Measurements from ENCODE around the gene CCNY. TPM values are rescaled to one million over a fixed set of nuclear protein-coding genes. Genes with fewer than 3 reads are reported as not detected.

CCNY gene
- total and polyA plus RNA-seq, 2 donors (not counting 1 experiment from before 2014, with no cell fraction given) = 34.1 to 64.9 TPM

- CTCF ChIA-PET = no interaction called here
- H3K4me1 ChIP-seq (ENCODE audit: control insufficient read depth in 2 of 2, insufficient read depth in 2 of 2, low read length in 2 of 2) = peaks cover 16 to 25% of the 10 kb centered on the region in 2 donors
- peaks cover 87% of the 10 kb centered on the region for H4K20me1 ChIP-seq (ENCODE audit: control insufficient read depth, insufficient read depth, low read length, poor library complexity, severe bottlenecking)
- 96% methylated on average over 10 of the region's 11 CpGs for WGBS (ENCODE audit: insufficient coverage)
- H3K79me2 ChIP-seq (ENCODE audit: control insufficient read depth, insufficient read depth, low read length) = peaks cover 98% of the 10 kb centered on the region
- H2AFZ ChIP-seq (ENCODE audit: insufficient read depth, low read depth, low read length, poor library complexity, severe bottlenecking) = no peak overlapping the region
- POLR2A ChIA-PET = no interaction called here
- no peaks in the 10 kb centered on the region for H3K9me3 Mint-ChIP-seq (ENCODE audit: insufficient read depth)
- no peak overlapping the region for H3K4me2 ChIP-seq (replicated peaks; ENCODE audit: low read depth, low read length, poor library complexity, severe bottlenecking)
- no peak overlapping the region for H3K27ac ChIP-seq (ENCODE audit: low read length in 2 of 2)
- intact Hi-C loops (cut with micrococcal nuclease) = no loop called here
- H3K36me3 ChIP-seq (replicated peaks in 1 of 2; ENCODE audit: control extremely low read depth in 1 of 2, control insufficient read depth in 1 of 2, extremely low read depth in 1 of 2, insufficient read depth in 2 of 2, low read length in 1 of 2) = no peaks in the 10 kb centered on the region
- no peak overlapping the region for H3K4me3 Mint-ChIP-seq
- H3K9ac ChIP-seq (ENCODE audit: low read length) = no peak overlapping the region
- no peak for DNase-seq
- H3K9me3 ChIP-seq (ENCODE audit: control extremely low read depth in 1 of 3, control insufficient read depth in 2 of 3, insufficient read depth in 1 of 3, low read length in 2 of 3) = no peaks in the 10 kb centered on the region
- H3K27me3 Mint-ChIP-seq = no peaks in the 10 kb centered on the region
- no peak for TF ChIP-seq CTCF (IDR thresholded peaks at IDR 0.05)
- TF ChIP-seq EZH2 (IDR thresholded peaks at IDR 0.05; ENCODE audit: borderline replicate concordance, insufficient read depth, low read depth, low read length, poor library complexity, severe bottlenecking) = no peak
- no peak overlapping the region for H3K27ac Mint-ChIP-seq
- no peaks in the 10 kb centered on the region for H3K27me3 ChIP-seq (replicated peaks in 1 of 4; ENCODE audit: control extremely low read depth in 1 of 4, control insufficient read depth in 3 of 4, insufficient read depth in 4 of 4, low read length in 3 of 4)
- ATAC-seq (ENCODE audit: low read depth) = no peak
- peaks cover 55% of the 10 kb centered on the region for H3K4me1 Mint-ChIP-seq
- no peak overlapping the region for H3K4me3 ChIP-seq (ENCODE audit: control extremely low read depth in 1 of 5, extremely low read depth in 1 of 5, insufficient read depth in 1 of 5, low read depth in 2 of 5, low read length in 4 of 5)
Measured at GRCh38 chr10:35464825-35465456, 128.6 kb downstream of the CCNY start.

- H2AFZ ChIP-seq (ENCODE audit: insufficient read depth, low read depth, low read length, poor library complexity, severe bottlenecking) = no peak overlapping the region
- intact Hi-C loops (cut with micrococcal nuclease) = no loop called here
- ATAC-seq (ENCODE audit: low read depth) (no peak), DNase-seq (no peak)
- Mint-ChIP-seq H3K4me1 (peaks cover 55% of the 10 kb centered on the region), H3K4me3 (no peak overlapping the region), H3K9me3 (ENCODE audit: insufficient read depth) (no peaks in the 10 kb centered on the region), H3K27me3 (no peaks in the 10 kb centered on the region), H3K27ac (no peak overlapping the region)
- no peak overlapping the region for H3K4me2 ChIP-seq (replicated peaks; ENCODE audit: low read depth, low read length, poor library complexity, severe bottlenecking)
- peaks cover 16 to 25% of the 10 kb centered on the region in 2 donors for H3K4me1 ChIP-seq (ENCODE audit: control insufficient read depth in 2 of 2, insufficient read depth in 2 of 2, low read length in 2 of 2)
- TF ChIP-seq CTCF (IDR thresholded peaks at IDR 0.05) (no peak), EZH2 (IDR thresholded peaks at IDR 0.05; ENCODE audit: borderline replicate concordance, insufficient read depth, low read depth, low read length, poor library complexity, severe bottlenecking) (no peak)
- no peaks in the 10 kb centered on the region for H3K9me3 ChIP-seq (ENCODE audit: control extremely low read depth in 1 of 3, control insufficient read depth in 2 of 3, insufficient read depth in 1 of 3, low read length in 2 of 3)
- ChIA-PET POLR2A (interaction anchor here (0.6 kb wide), 1 partner anchor 15 kb away, joined by 4 read pairs; no protein-coding TSS in a partner anchor), CTCF (interaction anchor here (0.6 kb wide), 1 partner anchor 342 kb away, joined by 3 read pairs; no protein-coding TSS in a partner anchor)
- H3K27ac ChIP-seq (ENCODE audit: low read length in 2 of 2) = no peak overlapping the region
- H3K9ac ChIP-seq (ENCODE audit: low read length) = no peak overlapping the region
- H3K79me2 ChIP-seq (ENCODE audit: control insufficient read depth, insufficient read depth, low read length) = peaks cover 97% of the 10 kb centered on the region
- H4K20me1 ChIP-seq (ENCODE audit: control insufficient read depth, insufficient read depth, low read length, poor library complexity, severe bottlenecking) = peaks cover 87% of the 10 kb centered on the region
- no peaks in the 10 kb centered on the region for H3K27me3 ChIP-seq (replicated peaks in 1 of 4; ENCODE audit: control extremely low read depth in 1 of 4, control insufficient read depth in 3 of 4, insufficient read depth in 4 of 4, low read length in 3 of 4)
- no peaks in the 10 kb centered on the region for H3K36me3 ChIP-seq (replicated peaks in 1 of 2; ENCODE audit: control extremely low read depth in 1 of 2, control insufficient read depth in 1 of 2, extremely low read depth in 1 of 2, insufficient read depth in 2 of 2, low read length in 1 of 2)
- 93% methylated on average over 1 of the region's 5 CpGs for WGBS (ENCODE audit: insufficient coverage)
- H3K4me3 ChIP-seq (ENCODE audit: control extremely low read depth in 1 of 5, extremely low read depth in 1 of 5, insufficient read depth in 1 of 5, low read depth in 2 of 5, low read length in 4 of 5) = no peak overlapping the region
Measured at GRCh38 chr10:35465673-35466072, 129.4 kb downstream of the CCNY start.
